HG03103 (cell line): ENCODE measurements around the gene ABCG1.

Source experiments
- ATAC-seq: cut with Tn5 transposase; IDR thresholded peaks from one replicate; pipeline ENCODE4 v1.9.1; 2021; ENCODE audit warnings: low read depth; ENCODE audit not compliant: unreplicated experiment

The ABCG1 gene

DNA sequence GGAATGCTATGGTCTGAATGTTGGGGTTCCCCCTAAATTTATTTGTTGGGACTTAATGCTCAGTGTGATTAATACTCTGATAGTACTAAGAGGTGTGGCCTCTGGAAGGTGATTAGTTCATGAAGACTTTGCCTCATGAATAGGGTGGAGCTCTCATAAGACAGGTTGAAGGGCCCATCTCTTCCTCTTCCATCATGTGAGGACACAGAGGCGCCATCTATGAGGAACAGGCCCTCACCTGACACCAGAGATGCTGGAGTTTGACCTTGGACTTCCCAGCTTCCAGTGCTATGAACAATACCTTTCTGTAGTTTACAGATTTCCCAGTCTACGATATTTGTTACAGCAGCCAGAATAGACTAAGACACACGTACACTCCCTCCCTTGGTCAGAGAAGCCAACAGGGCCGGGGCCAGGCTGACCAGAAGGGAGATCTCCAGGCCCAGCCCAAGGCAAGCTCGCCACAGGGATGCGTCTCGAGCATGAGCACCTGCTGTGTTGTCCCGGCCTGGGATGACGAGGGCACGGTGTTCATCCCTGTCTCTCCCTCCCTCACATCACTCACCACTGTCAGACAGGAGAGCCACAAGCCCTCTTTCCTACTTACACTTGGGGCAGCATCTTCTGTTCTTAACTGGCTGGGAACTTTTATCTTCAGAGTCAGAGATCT lies 4.7 kb upstream of the ABCG1 start:
- no peak for ATAC-seq

DNA sequence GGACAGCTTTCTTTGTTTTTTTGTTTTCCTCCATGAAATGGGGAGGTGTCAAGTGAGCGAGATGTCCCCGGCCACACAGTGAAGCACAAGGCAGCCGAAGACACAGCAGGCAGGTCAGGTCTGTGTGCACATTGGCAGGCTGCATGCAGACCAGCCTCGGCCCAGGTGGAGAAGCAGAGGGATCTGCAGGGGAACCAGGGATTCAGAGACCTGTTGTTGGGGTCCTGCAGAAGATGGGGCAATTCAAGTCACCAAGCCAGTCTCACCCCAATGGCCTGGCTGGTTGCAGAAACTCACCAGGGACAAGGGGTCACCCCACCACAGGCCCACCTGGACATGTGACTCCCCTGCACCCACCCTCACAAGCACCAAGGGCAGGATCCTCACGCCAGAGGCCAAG lies 4.0 kb upstream of the ABCG1 start:
- ATAC-seq, result no peak

DNA sequence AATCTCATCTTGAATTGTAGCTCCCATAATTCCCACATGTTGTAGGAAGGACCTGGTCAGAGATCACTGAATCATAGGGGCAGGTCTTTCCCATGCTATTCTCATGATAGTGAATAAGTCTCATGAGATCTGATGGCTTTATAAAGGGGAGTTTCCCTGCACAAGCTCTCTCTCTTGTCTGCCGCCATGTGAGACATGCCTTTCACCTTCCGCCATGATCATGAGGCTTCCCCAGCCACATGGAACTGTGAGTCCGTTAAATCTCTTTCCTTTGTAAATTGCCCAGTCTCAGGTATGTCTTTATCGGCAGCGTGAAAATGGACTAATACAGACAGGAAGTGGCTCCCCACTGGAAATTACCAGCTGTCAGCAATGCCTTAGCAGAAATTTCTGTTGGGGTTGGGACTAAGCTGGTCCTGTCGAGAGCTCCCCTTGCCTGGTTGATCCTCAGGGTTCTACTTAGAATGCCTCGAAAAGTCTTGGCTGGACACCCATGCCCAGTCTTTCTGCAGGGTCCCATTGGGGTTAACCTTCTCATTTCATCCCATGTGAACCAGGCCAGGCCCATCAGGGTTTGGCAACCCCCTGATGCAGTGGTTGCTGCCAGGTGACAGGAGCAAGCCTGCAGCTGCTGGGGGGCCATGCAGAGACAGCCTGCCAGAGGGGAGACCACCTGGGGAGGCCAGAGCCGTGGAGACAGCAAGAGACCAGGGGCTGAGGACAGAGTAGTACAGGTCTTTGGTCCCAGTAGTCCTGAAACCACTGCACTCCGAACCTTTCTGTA lies 2.8 kb upstream of the ABCG1 start:
- ATAC-seq, result no peak

DNA sequence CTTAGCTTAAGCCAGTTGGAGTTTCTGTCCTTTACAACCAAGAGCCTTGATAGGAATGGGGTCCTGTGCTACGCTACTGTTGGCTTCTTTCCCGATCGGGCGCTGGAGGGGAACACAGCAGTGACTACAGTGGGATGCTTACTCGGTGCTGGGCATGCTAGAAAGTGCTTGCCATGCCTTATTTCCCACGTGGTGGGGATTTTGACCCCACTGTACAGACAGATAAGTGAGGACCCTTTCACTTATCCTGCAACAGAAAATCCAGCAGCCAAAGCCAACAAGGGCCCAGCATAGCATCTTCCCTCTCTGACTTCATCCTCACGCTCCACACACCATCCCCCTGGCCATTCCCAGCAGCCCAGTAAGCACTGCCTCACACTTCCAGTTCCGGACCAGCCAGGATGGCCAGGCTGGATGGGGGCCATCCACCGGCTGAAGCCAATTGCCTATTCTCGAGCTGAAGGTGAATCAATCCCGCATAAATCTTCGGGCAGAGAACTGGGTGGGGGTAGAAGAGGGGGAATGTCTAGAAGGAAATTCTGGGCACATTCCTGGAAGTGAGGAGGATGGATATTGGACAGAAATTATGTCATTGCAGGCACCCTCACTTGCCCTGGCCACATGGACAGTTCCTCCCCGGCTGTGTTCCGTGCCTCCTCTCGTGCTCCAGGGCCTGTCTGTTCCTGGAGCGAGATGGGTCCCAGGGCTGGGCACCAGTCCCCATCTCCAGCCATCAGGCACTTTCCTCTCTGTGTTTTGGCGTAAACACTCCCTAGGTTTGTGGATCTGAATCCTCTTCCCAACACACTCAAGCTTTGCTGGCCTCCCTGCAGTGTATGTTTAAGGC lies 2.0 kb upstream of the ABCG1 start:
- ATAC-seq, result no peak

DNA sequence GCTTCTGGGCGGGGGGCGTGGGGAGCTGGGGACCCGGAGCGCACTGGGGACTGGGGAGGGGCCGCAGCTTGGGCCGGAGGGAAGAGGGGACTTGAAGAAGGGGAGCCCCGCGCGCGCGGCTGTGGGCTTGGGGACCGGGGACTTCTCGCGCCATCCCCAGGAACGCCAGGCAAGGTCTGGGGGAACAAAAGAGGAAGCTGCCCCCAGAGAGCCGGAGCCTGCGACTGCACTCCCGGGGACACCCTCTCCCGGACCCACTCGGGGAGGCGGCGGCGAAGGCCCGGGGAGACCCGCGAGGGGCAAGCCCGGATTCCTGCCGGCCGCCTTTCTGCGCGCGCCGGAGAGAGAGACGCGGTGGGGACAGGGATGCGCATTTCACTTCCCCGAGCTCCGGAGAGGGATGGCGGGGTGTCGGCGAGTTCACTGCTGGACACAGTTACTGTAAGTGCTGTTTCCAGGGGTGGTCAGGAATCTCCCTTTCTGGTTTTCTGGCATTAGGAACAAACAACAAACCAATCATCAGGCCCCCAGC lies 732 bp downstream of the ABCG1 start:
- ATAC-seq, result no peak

DNA sequence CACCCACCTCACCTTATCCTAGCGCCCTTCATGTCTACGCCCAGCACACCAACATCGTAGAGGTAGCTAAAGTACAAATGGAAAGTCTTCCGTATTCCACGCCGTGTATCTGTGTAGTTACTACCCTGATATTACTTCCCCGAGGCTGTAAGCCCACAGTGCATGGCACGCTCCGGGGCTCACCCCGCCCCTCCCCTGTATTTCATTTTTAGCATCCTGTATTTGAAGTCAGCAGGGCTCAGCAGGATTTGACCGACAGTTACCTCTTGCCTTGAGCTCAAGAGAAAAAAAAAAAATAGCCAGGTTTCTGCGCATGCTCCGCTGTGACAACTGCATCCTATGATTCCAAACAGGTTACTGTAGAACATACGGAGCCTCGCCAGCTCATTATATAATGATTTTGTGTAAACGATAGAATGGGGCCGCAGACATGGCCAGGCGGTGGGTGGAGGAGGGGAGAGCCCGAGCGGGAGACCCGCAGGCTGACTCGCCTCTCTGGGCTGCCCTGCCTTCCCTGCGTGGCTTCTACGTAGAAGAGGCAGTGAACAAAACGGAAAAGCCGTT lies 1.3 kb downstream of the ABCG1 start:
- ATAC-seq, result peak; percentile 66

DNA sequence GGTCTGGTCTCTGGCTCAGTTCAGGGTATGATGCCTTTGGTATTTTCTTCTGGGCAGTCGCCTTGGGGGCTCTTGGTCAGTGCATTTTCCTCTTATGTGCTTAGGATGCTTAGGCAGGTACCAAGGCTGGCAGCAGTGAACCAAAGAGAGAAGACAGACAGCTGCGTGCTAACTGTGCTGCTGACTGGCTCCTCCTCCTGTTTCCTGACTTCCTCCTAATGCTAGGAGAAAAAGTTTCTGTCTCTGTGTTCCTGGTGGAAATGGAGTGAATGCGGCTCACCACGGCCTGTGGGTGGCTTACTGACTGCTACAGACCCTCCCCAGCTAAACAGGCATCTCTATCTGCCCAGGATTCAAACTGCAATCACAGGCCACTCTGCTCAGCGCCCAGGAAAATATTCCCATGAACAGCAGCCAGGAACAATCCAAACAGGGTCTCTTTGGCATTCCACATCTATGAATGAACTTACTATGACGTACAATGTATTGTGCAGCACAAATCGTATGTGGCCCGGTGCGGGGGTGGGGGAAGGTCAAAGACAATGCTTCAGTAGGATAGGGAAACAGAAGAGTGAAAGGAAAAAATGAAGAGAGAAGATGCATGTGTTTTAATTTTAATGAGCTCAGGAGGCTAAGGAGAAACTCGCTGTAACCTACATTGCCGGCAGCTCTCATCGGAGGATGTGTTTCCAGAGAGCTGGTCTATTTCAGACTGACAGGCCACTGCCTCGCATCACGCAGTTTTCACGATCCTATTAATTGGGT lies 2.8 kb downstream of the ABCG1 start:
- no peak for ATAC-seq

DNA sequence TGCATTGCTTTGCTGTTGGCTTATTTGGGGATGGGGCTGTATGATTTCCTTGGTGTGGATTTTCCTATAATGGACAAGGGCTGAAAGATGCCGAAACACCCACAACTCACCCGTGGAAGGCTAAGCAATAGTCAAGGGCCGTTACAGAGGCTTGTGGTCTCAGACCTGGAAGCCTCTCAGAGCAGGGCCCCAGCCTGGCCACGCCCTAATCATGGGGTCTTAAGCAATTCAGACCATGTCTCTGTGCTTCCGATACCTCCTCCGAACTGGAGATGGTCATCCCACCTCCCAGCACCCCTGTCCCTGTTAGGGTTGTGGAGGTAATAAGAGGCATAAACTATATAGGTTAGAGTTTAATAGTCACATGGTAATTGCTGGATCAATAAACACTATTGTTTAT lies 3.4 kb downstream of the ABCG1 start:
- no peak for ATAC-seq

DNA sequence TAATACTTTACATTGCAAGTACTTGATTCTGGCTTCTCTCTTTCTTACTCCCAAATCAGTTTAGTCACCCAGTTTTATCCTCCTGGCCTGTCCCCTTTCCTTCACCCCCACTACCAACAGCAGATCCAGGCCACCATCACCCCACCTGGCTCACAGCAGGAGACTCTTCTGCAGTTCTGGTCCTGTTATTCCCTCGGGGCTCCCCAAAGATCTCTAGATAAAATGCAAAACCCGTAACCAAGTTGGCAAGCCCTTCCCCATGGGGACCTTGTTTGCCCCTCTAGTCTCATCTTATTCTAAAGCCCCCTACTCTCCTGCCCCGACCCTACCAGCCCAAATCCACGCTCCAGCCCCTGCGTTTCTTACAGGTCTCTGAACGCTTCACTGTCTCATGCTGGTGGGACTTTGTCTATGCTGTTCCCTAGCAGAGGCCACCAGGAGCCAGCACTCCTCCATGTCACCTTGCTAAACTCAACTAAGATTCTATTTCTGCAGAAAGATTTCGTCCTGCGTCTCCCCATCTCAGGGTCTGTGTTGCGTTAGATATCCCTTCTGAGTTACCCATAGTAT lies 4.0 kb downstream of the ABCG1 start:
- ATAC-seq, result no peak

DNA sequence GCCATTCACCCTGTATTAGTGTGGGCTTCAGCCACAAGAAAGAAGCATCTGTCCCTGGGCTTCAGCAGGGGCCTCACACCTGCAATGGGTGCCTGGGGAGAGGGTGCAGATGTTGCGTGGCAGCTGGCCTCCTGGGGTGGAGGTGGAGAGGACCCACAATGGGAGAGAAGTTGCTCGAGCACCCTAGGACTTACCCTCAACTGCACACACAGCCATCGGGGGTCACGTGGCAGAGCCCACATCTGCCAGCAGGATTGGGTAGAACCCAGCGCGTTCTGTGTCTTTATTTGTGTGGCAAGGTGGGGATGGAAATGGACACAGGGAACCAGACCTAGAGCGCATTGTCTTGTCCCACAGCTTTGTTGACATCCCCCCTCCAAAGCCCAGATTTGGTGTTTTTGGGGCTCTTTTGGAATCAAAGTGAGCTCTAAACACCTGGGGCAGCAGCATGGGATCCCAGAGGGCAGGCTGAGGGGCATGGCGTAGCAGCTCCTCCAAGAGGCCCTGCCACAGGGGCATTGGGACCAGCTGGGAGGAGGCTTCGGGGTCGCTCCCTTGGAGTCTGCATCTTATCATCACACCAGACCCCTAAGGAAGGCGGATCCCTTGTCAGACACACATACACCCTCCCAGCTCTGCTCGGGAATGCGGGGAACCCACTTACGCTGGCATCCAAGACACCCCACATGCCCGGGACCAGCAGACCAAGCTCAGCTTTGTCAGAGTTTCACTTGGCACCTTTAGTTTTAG lies 5.1 kb downstream of the ABCG1 start:
- ATAC-seq, result no peak

DNA sequence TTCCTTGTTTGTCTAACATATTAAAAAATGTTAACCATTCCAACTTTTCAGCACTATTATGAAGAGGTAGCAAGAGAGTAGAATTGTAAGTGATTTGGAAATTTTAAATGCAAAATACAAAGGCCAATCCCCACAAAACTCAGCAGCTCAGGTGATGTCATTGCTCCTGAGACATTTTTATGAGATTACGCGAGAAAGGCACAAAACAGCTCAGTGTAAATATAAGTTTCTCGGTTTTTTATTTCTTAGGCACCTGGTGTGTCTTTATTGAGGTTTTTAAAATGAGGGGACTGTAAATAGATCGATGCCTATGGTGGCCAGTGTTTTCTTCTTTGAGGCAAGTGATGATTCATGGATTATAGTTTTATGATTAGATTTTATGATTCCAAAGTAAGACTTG lies 6.1 kb downstream of the ABCG1 start:
- ATAC-seq, result no peak

DNA sequence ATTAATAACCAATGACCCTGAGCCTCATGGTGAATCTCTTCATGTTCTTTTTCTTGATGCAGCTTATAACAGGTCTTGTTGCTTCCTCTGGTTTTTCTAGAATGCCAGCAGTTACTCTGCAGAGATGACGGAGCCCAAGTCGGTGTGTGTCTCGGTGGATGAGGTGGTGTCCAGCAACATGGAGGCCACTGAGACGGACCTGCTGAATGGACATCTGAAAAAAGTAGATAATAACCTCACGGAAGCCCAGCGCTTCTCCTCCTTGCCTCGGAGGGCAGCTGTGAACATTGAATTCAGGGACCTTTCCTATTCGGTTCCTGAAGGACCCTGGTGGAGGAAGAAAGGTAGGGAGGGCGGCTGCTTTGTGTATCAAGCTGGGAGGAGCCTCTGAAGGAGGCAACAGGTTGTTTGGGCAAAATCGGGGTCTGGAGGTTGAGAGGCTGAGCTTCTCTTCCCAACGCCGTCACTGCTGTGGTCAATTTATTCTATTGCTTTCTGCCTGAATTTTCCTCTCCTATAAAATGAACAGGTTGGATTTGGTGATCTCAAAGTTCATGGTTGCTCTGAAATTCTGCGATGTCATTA lies 6.7 kb downstream of the ABCG1 start:
- no peak for ATAC-seq

DNA sequence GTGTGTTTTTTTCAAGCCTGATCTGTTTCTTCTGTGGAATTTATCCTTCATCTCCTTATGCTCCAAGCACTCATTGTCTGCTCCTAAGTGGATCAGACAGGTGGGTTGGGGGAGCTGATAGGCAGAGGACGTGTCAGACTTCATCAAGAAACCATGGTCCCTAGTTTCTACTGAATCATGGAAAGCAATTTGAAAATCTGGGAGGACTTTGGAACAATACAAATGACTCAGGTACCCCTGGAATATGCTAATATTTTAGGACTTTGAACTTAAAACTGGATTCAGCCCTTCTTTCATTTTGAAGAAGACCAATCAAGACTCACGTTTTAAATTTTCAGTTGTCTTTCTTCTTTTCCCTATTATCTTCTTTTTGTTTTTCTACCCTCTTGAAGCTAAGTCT lies 7.7 kb downstream of the ABCG1 start:
- ATAC-seq, result no peak

DNA sequence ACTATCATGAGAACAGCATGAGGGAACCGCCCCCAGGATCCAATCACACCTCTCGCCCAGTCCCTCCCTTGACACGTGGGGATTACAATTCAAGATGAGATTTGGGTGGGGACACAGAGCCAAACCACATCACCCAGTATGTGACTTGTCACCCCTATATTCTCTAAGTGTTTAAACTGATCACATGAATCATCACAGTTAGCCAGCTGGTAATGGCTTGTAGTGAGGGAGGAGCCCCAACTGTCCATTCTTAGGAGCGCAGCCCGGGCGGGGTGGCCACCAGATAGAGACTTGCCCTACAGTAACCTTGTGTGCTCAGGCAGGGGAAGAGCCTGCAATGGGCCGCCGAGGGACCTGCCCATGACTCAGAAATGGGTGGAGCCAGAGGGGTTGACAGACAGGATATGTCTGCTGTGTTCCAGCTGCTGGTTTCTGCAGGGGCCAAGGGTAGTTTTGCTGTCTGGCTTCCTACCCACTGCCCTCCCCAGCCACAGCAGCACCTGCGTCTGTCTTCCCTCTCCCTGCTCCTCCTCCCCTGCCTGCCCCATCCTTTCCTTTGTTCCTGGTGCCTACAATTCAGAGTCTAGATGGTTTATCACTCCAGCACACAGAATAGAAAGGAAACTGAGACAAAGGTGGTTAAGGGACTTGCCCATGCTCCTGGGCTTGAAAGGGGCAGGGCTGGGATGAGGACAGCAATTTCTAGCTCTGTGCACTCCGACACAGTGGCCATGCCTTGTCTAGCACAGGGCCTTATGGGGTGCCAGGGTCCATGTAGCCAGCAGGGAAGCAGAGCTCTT lies 9.2 kb downstream of the ABCG1 start:
- ATAC-seq, result peak; percentile 82

DNA sequence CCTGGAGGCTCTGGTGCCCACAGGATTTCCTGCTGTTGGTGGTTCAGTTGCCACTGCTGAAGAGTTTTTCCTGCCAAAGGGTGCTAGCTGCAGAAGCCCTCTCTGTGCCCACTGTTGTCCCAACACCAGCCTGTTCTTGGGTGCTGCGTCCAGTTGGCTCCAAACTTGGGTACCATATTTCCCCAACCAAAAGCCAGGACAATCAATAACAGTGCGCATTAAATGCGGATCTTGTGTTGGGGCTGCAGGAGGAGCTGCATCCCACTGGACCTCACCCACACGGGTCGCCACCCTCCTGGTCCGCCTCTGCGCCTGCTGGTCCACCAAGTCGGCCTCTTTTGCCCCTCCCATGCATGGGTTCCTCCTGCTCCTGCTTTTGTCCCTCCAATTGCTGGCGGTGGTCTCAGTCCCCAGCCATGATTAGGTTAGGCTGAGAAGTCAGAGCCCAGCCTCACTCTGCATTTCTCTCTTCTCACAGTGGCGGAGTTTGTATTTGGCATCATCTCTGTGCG lies 9.8 kb downstream of the ABCG1 start:
- ATAC-seq, result no peak

DNA sequence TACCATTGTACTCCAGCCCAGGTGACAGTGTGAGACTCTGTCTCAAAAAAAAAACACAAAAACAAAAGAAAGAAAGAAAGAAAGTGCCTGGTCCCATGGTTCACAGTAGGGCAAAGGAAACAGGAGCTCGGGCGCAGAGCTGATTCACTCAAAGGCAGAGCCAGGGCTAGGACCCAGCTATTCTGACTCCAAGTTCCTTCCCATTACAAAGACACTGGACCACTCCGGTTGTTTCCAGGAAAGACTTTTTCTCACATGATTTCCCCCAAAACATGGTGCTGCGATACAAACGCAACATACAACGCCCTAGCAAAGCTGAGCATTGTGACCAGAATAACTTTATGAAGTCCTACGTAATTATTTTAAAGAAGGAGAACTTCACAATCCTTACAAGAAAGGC lies 10.7 kb downstream of the ABCG1 start:
- no peak for ATAC-seq

DNA sequence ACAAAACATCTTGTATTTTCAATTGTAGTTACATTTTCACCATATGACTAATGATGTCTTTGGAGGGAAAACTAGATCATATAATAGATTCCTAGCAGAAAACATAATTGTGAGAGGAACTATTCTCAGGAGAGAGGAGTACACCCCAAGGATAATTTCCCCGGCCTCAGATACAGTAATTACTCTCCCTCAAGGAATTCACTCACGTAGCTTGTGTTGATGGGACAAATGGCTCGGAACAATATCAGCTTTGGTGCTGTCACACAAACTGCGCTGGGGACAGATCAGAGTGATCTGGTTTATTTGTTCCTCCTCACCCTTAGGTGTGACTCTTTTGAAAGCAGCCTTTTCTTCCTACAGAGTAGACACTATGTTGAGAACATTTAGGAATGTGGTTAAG lies 11.2 kb downstream of the ABCG1 start:
- no peak for ATAC-seq

DNA sequence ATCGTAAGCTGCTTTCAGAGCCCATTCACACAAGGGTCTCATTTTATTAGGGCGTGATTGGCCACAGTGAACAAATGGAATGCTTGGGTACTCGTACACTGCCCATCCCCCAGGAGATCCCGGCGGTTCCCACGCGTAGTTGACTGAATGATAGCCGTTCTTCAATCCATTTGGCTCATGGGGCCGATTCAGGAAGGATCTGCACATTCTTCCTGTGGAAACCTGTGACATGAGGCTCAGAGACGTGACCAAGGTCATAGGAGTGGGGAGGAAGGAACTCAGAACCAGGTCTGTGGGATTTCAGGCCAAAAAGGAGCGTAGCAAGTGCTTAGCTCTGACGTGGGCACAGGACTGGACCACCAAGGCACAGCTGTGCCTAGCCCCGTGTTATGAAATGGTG lies 11.7 kb downstream of the ABCG1 start:
- no peak for ATAC-seq
